ENCODE data around the gene PRSS38. TPM values are rescaled to one million over a fixed set of nuclear protein-coding genes. Genes with fewer than 3 reads are reported as not detected.

Gene PRSS38
- total RNA-seq, 1 experiment from 2014 or later = not detected

DNA sequence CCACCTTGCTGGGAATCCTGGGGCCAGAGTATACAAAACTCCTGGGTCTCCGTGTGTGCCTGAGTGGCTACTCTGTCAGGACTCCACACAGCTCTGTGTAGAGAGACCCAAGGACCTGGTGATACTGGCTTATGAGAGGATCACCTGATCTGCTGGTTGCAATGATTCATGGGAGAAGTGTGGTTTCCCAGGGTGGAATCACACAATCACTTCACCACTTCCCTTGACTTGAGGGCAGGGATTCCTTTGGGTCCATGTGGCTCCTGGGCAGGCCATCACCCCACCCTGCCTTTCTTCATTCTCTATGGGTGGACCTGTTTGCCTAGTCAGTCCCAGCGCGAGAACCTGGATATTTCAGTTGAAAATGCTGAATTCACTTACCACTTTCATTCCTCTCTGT, 13.3 kb downstream of the PRSS38 start:
- ATAC-seq = no peak
- no peaks in the 10 kb centered on the region for H3K9me2 ChIP-seq (ENCODE audit: insufficient read depth)
- H3K79me2 ChIP-seq (ENCODE audit: insufficient read depth, low read length) = no peaks in the 10 kb centered on the region
- H3K4me2 ChIP-seq (ENCODE audit: low read length) = no peak overlapping the region
- CTCF ChIA-PET = no interaction called here
- POLR2A ChIA-PET = no interaction called here
- no TSS peak for BruUV-seq (replicated peaks)
- DNase-seq (ENCODE audit: low read depth, low spot score) = no peak
- H4K20me1 ChIP-seq (ENCODE audit: insufficient read depth) = no peaks in the 10 kb centered on the region
- TF ChIP-seq, protein P1, sequence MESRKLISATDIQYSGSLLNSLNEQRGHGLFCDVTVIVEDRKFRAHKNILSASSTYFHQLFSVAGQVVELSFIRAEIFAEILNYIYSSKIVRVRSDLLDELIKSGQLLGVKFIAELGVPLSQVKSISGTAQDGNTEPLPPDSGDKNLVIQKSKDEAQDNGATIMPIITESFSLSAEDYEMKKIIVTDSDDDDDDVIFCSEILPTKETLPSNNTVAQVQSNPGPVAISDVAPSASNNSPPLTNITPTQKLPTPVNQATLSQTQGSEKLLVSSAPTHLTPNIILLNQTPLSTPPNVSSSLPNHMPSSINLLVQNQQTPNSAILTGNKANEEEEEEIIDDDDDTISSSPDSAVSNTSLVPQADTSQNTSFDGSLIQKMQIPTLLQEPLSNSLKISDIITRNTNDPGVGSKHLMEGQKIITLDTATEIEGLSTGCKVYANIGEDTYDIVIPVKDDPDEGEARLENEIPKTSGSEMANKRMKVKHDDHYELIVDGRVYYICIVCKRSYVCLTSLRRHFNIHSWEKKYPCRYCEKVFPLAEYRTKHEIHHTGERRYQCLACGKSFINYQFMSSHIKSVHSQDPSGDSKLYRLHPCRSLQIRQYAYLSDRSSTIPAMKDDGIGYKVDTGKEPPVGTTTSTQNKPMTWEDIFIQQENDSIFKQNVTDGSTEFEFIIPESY (IDR thresholded peaks at IDR 0.05; ENCODE audit: extremely low read depth, insufficient replicate concordance, low read length) = no peak
- no peak for TF ChIP-seq MAX (IDR thresholded peaks at IDR 0.05)
- TF ChIP-seq POLR2A (IDR thresholded peaks at IDR 0.05; ENCODE audit: borderline replicate concordance, extremely low read depth, insufficient read depth, insufficient read length) = no peak
- H3K9me3 ChIP-seq (ENCODE audit: control insufficient read depth in 1 of 2, insufficient read depth in 1 of 2, low read depth in 1 of 2, low read length in 2 of 2) = no peaks in the 10 kb centered on the region
- no peak overlapping the region for H3K4me3 ChIP-seq (replicated peaks in 1 of 2; ENCODE audit: low read depth in 1 of 2, low read length in 2 of 2)
- no peaks in the 10 kb centered on the region for H3K36me3 ChIP-seq (ENCODE audit: control insufficient read depth in 1 of 2, insufficient read depth in 2 of 2, low read length in 2 of 2)
- no peak overlapping the region for H3K9ac ChIP-seq (ENCODE audit: low read length)
- no peak overlapping the region for H2AFZ ChIP-seq (ENCODE audit: low read depth, low read length, poor library complexity, severe bottlenecking)
- no peaks in the 10 kb centered on the region for H3K4me1 ChIP-seq (ENCODE audit: control insufficient read depth in 1 of 2, insufficient read depth in 2 of 2, low read length in 2 of 2)
- no peaks in the 10 kb centered on the region for H3K27me3 ChIP-seq (ENCODE audit: insufficient read depth, low read length)
- intact Hi-C loops (cut with micrococcal nuclease) = no loop called here
- RAD21 ChIA-PET (ENCODE audit: low non-redundant PET in 1 of 2, low total read pairs in 2 of 2, uncharacterized antibody in 2 of 2, unreplicated experiment in 2 of 2) = no interaction called here
- no peak overlapping the region for H3K27ac ChIP-seq (ENCODE audit: low read depth, low read length)

GRCh38 chr1:227838181-227838580, 22.7 kb downstream of the PRSS38 start:
- peak; percentile 49; the same call in 1 of the 2 replicates for ATAC-seq
- RAD21 ChIA-PET (ENCODE audit: low non-redundant PET in 1 of 2, low total read pairs in 2 of 2, uncharacterized antibody in 2 of 2, unreplicated experiment in 2 of 2) = no interaction called here
- CTCF ChIA-PET = no interaction called here
- no peaks in the 10 kb centered on the region for H3K79me2 ChIP-seq (ENCODE audit: insufficient read depth, low read length)
- no peaks in the 10 kb centered on the region for H3K4me1 ChIP-seq (ENCODE audit: control insufficient read depth in 1 of 2, insufficient read depth in 2 of 2, low read length in 2 of 2)
- H3K9me2 ChIP-seq (ENCODE audit: insufficient read depth) = no peaks in the 10 kb centered on the region
- intact Hi-C loops (cut with micrococcal nuclease) = no loop called here
- H3K36me3 ChIP-seq (ENCODE audit: control insufficient read depth in 1 of 2, insufficient read depth in 2 of 2, low read length in 2 of 2) = no peaks in the 10 kb centered on the region
- H3K9me3 ChIP-seq (ENCODE audit: control insufficient read depth in 1 of 2, insufficient read depth in 1 of 2, low read depth in 1 of 2, low read length in 2 of 2) = no peaks in the 10 kb centered on the region
- no peak overlapping the region for H3K27ac ChIP-seq (ENCODE audit: low read depth, low read length)
- no peak overlapping the region for H3K9ac ChIP-seq (ENCODE audit: low read length)
- no TSS peak for BruUV-seq (replicated peaks)
- no peak overlapping the region for H3K4me2 ChIP-seq (ENCODE audit: low read length)
- H2AFZ ChIP-seq (ENCODE audit: low read depth, low read length, poor library complexity, severe bottlenecking) = no peak overlapping the region
- no peak for DNase-seq (ENCODE audit: low read depth, low spot score)
- TF ChIP-seq SP1 (IDR thresholded peaks at IDR 0.05; ENCODE audit: low read depth) = no peak
- TF ChIP-seq TCF7L2 (IDR thresholded peaks at IDR 0.05; ENCODE audit: borderline replicate concordance, extremely low read depth, insufficient read depth, insufficient read length) = no peak
- no peak for TF ChIP-seq JUND (IDR thresholded peaks at IDR 0.05)
- TF ChIP-seq SIN3A (IDR thresholded peaks at IDR 0.05; ENCODE audit: low read depth) = no peak
- no peak for TF ChIP-seq MAX (IDR thresholded peaks at IDR 0.05)
- no peak overlapping the region for H3K4me3 ChIP-seq (replicated peaks in 1 of 2; ENCODE audit: low read depth in 1 of 2, low read length in 2 of 2)
- H3K27me3 ChIP-seq (ENCODE audit: insufficient read depth, low read length) = no peaks in the 10 kb centered on the region
- POLR2A ChIA-PET = no interaction called here
- H4K20me1 ChIP-seq (ENCODE audit: insufficient read depth) = no peaks in the 10 kb centered on the region
